Right hindlimb (tissue), 1 donor: ENCODE measurements around the gene KPNA2.
"Not testable (repeated sequence)": the region's sequence is repeated elsewhere in the genome, so short reads cannot be mapped to it uniquely, and the experiment has no call there.

Experiments
- DNase-seq: peaks from one replicate; pipeline ENCODE4 v3.0.0-alpha.2; 2018

Gene KPNA2

DNA sequence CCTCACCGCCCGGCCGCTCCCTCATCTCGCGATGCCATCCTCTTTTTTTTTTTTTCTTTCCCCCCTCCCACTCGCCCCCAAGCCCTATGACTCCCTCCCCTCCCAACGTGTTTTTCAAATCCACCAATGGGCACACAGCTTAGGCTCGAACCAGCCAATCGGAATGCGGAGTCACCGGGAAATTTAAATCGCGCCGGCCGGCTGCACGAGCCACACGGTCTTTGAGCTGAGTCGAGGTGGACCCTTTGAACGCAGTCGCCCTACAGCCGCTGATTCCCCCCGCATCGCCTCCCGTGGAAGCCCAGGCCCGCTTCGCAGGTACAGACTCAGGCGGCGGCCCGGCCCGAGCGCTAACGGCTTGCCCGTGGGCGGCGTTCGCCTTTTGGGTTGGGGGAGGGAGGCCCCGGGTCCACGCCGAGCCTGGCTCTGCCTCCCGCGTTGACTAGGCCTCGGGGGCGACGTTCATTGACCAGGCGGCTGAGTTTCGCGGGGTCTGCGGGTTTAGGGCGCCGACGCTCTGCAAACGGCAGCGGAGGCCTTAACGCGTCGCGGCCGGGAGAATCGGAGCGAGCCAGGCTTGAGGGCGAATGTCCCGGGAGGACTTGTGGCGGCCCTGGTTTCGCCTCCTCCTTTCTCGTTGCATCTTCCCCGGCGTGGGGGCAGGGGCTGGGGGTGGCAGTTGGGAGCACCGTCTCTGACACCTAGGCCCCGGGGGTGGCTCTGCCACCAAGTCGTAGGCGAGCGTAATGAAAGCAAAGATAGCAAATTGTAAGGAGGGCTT lies at the start of gene KPNA2:
KPNA2 (plus strand) TSS at position 213 of the 781 bp plus-strand sequence. CDS start 1,398 bp downstream, outside the sequence.
- DNase-seq: peak; percentile 98

DNA sequence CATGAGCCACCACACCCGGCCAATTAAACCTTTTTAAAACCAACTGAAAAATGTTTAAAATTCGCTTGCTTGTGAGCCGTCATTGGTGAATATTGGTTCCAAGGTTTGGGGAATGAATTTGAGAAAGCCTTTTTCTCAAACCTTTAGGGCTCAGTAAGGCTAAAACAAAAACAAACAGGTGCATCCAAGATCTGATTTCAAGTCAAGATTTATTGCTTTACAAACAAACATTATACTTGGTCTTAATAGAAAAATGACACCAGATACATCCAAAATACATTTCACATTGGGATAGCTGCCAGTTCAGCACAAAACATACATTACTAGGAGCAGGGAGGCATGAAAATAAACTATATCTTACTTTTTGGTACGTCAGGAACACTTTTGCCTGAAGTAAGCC lies 44.6 kb upstream of the KPNA2 start:
- no peak for DNase-seq

DNA sequence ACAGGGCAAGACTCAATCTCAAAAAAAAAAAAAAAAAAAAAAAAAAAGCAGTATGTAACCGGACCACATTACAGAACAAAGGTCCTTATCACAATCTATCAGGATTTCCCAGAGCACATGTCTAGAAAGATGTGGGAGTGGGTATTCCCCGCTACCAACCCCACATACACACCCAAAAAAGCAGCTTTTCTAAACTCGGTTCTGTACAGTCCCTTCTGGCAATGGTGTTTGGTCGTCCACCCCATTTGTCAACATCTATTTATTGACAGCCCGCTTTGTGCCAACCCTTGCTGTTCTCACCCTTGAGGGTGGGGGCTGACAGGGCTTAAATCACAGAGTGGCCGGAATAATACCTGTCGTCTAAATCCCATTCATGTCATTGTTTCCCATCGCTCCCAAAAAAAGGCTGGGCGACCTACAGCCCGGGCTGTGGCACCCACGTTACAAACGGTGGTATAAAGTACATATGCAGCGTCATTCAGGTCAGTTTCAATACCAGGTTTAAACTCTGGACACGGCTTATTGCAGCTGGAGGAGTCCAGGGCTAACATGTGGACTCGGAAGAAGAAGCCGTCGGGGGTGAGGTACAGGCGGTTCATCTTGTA lies 42.9 kb upstream of the KPNA2 start:
- peak; percentile 33 for DNase-seq

- DNase-seq: peak; percentile 91
These were observed 42.2 kb upstream of the KPNA2 start for GRCh38 chr17:67993153-67993997.

DNA sequence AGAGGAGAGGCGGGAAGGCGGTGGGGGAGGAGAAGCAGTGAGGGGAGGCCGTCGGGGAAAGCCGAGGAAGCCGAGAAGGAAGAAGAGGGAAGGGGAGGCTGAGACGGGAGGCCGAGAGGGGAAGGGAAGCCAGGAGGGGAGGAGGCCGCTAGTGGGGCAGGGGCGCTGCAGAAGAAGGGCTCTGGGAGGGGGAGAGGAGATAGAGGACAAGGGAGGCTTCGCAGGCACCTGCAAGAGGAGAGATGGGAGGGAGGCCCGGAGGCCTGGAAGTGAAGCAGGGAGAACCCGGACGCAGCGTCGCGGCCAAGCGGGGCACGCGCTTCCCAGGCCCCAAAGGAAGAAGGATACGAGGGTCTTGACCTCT lies 41.6 kb upstream of the KPNA2 start:
- no peak for DNase-seq

DNA sequence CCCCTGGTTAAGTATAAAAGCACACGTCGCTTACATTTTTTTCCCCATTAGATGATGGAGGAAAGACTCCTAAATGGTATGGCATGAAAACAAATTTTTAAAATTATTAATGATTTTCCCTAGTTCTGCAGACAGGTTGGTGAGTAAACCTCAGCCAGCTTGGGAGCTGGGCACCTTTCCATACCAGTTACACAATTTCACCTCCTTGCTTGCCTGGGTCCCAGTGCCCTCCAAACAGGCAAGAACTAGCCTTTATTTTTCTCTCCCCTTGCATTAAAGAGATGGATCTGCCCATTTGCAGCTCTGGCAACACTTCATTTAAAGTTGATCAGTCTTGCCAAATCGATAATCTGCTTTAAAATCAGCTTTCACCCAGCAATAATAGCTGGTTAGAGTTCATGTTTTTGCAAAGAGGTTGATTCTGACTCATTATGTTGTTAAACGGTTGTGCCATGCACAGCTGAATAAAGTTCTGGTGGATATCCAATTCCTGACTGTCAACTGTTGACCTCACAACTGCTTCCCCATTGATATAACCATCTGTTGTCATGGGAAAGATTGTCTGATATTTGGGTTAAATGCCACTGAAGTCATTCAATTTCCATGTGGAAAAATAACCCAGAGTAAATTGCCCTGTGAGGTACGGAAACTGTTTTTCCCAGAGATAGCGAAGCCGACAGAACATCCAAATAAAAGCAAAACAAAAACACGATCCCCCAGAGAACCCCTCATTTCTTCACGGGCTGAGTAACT lies 40.5 kb upstream of the KPNA2 start:
- peak; percentile 28 for DNase-seq

- peak; percentile 54 for DNase-seq
These were observed 39.8 kb upstream of the KPNA2 start for GRCh38 chr17:67995570-67996263.

DNA sequence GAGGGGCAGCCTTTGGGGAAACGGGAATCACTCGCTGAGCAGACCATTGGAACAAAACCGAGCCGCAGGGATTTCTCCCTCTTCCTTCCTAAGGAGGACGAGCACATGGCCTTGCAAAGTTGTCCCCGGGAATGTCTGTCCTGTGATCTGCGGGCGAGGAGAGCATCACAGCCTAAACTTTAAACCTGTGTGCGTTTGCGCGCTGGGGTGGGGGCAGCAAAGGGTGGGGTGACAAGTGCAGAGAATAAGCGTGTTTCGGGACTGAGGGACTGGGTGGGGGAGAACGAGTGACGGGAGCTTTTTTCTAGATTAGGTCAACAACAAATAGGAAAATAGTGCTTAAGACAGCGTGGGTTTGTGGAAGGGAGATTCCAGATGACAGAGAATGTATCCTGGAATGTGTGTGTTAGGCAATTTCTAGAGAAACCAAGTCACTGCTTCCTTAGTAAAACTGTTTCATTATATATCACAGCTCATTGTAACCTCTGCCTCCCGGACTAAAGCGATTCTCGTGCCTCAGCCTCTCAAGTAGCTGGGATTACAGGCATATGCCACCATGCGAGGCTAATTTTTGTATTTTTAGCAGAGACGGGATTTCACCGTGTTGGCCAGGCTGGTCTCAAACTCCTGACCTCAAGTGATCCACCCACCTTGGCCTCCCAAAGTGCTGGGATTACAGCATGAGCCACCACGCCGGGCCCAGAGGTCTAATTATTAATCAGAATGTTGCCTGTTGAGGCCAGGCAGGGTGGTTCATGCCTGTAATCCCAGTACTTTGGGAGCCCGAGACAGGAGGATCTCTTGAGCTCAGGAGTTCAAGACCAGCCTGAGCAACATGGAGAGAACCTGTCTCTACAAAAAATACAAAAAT lies 39.0 kb upstream of the KPNA2 start, which contains the start of gene C17orf58:
C17orf58 (minus strand) TSS at position 169 of the 871 bp plus-strand sequence. CDS start 271 bp downstream, outside the sequence.
- DNase-seq: peak; percentile 45

- no peak for DNase-seq
These were observed 37.1 kb upstream of the KPNA2 start for GRCh38 chr17:67998466-67998865.

GRCh38 chr17:67999291-67999911 lies 36.1 kb upstream of the KPNA2 start:
- no peak for DNase-seq

DNA sequence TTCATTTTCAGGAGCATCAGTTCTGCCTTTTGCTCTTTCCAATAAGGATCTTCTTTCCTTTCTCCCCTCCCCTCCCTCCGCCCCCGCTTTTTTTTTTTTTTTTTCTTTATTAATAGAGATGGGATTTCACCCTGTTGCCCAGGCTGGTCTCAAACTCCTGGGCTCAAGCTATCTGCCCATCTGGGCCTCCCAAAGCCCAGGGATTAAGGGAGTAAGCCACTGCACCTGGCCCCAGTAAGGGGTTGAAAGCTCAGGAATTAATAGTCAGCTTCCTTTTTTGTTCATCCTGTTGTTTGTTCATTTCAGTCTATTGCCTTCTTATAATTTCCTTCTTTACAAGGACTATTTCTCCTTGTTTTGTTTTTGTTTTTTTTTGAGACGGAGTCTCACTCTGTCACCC lies 31.3 kb upstream of the KPNA2 start:
- DNase-seq: no peak

DNA sequence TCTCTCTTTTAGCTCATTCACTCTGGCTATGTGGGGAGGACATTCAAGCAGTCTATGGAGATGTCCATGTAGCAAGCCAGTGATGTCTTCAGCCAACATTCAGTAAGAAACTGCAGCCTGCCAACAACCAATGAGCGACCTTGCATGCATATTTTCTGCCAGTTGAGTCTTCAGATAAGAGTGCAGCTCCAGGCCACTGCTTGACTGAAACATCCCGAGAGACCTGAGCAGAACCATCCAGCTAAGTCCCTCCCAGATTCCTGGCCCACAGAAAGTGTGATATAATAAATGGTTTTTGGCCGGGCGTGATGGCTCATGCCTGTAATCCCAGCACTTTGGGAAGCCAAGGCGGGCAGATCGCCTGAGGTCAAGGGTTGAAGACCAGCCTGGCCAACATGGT lies 28.7 kb upstream of the KPNA2 start:
- DNase-seq: no peak

DNA sequence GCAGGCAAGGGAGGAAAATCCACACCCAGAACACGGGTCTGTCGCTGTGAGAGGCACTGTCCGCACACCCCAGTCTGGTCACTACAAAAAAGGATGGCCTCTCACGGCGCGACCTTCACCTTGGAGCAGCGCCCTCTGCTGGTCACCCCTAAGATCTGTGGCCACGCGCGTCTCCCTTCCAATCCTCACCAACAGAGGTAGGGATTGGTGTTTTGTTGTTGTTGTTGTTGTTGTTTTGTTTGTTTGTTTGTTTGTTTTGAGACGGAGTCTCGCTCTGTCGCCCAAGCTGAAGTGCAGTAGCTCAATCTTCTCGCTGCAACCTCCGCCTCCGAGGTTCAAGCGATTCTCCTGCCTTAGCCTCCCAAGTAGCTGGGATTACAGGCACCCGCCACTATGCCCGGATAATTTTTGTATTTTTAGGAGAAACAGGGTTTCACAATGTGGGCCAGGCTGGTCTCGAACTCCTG lies 24.3 kb upstream of the KPNA2 start:
- peak; percentile 34 for DNase-seq

DNA sequence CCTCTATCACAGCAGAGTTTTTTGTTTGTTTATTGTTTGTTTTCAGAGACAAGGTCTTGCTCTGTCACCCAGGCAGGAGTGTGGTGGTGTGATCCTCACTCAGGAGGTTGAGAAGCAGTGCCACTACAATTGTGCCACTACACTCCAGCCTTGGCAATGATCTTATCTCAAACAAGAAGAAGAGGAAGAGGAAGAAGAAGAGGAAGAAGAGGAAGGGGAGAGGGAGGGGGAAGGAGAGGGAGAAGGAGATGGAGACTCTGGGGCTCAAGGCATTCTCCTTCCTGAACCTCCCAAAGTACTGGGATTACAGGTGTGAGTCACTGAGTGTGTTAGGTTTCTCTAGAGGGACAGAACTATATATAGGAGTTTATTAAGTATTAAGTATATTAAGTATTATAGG lies 22.1 kb upstream of the KPNA2 start:
- no peak for DNase-seq

- DNase-seq: no peak
These were observed 20.3 kb upstream of the KPNA2 start for GRCh38 chr17:68015081-68015723.

- DNase-seq: no peak
These were observed 18.7 kb upstream of the KPNA2 start for GRCh38 chr17:68016838-68017237.

DNA sequence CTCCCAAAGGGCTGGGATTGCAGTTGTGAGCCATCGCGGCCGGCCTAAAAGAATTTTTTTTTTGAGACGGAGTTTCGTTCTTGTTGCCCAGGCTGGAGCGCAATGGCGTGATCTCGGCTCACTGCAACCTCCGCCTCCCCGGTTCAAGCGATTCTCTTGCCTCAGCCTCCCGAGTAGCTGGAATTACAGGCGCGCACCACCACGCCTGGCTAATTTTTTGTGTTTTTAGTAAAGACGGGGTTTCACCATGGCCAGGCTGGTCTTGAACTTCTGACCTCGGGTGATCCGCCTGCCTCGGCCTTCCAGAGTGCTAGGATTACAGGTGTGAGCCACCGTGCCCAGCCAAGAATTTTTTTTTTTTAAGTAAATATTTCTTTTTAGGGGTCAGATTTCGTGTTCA lies 17.0 kb upstream of the KPNA2 start:
- DNase-seq: not testable (repeated sequence)

DNA sequence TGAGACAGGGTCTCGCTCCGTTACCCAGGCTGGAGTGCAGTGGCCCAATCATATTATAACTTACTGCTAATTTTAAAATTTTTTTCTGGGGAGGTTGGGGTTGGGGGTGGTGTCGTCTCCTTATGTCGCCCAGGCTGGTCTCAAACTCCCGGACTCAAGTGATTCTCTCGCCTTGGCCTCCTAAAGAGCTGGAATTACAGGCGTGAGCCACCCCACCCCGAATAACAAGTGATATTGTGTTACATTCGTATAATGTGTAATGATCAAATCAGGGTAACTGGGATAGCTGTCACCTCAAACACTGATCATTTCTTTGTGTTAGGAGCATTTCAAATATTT lies 16.2 kb upstream of the KPNA2 start:
- DNase-seq: no peak

DNA sequence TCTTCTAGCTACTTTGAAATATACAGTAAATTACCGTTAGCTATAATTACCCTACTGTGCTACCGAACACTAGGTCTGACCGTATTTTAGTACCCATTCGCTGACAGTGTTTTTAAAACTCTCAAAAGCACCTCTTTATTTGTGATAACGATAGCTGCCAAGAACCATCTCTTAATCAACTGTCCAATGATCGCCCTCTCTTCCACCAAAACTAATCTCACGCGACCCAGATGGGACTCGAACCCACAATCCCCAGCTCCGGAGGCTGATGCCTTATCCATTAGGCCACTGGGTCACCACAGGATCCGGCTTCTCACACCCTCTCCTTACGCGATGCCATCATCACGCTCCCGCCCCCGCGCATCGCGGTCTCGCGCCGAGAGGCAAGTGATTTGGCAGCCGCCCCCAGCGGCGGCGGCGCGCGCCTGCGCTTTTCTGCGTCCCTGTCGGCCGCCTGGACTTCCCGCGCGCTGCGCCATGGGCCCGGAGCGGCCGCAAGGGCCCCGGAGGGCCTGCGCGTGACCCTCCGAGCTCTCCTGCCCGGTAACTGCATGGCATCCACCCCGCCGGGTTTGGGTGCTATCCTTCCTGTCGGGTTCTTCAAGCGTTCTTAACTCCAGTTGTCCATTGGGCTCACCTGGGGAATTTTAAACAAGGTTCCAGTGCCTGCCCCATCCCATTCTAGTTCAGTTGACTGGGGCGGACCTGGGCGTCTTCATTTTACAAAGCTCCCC lies 15.7 kb upstream of the KPNA2 start:
- DNase-seq: peak; percentile 97
